NCI-H526 (cell line): Measurements from ENCODE around the gene VWA1.
"Not testable (repeated sequence)": the region's sequence is repeated elsewhere in the genome, so short reads cannot be mapped to it uniquely, and the experiment has no call there.

ENCODE experiments used
- DNase-seq, 2 experiments: peaks; one replicate each; lab custom pipeline; 2025; lab: John Stamatoyannopoulos, UW

The VWA1 gene

GRCh38 chr1:1403653-1404052, 31.8 kb upstream of the VWA1 start:
- DNase-seq: no peak

- DNase-seq: no peak
Measured at GRCh38 chr1:1406101-1406820, 29.2 kb upstream of the VWA1 start.

GRCh38 chr1:1406821-1407635, 28.5 kb upstream of the VWA1 start, which contains the start of gene MRPL20:
Gene MRPL20 (minus strand): TSS chr1:1407293. CDS start chr1:1407217, 76 bp downstream.
- peak; percentile 86 to 96 for DNase-seq

- no peak for DNase-seq
Measured at GRCh38 chr1:1407636-1408318, 27.7 kb upstream of the VWA1 start.

- not testable (repeated sequence) for DNase-seq
Measured at GRCh38 chr1:1410238-1410637, 25.3 kb upstream of the VWA1 start.

GRCh38 chr1:1411626-1412025, 23.9 kb upstream of the VWA1 start:
- no peak for DNase-seq

GRCh38 chr1:1412311-1412902, 23.1 kb upstream of the VWA1 start:
- DNase-seq: not testable (repeated sequence)

GRCh38 chr1:1415751-1416150, 19.7 kb upstream of the VWA1 start:
- no peak for DNase-seq

GRCh38 chr1:1417396-1417795, 18.1 kb upstream of the VWA1 start:
- DNase-seq: peak; percentile 60 to 86

GRCh38 chr1:1417825-1418463, 17.5 kb upstream of the VWA1 start:
- DNase-seq: not testable (repeated sequence)

- DNase-seq: no peak
Measured at GRCh38 chr1:1418464-1419362, 16.8 kb upstream of the VWA1 start.

- peak in 1 of 2 experiments; percentile 68 for DNase-seq
Measured at GRCh38 chr1:1419363-1419812, 16.1 kb upstream of the VWA1 start.

- no peak for DNase-seq
Measured at GRCh38 chr1:1419813-1420653, 15.5 kb upstream of the VWA1 start.

- DNase-seq: no peak
Measured at GRCh38 chr1:1420654-1421141, 14.8 kb upstream of the VWA1 start.

- peak; percentile 68 to 89 for DNase-seq
Measured at GRCh38 chr1:1421147-1421906, 14.2 kb upstream of the VWA1 start, which contains the start of gene ANKRD65. Gene ANKRD65 (minus strand): TSS chr1:1421276. CDS start chr1:1421005, 271 bp downstream.

- no peak for DNase-seq
Measured at GRCh38 chr1:1421907-1422464, 13.5 kb upstream of the VWA1 start.

- no peak for DNase-seq
Measured at GRCh38 chr1:1422465-1423244, 12.8 kb upstream of the VWA1 start.
